ENCODE measurements around the gene ETFB. TPM values are rescaled to one million over a fixed set of nuclear protein-coding genes. Genes with fewer than 3 reads are reported as not detected.

Gene ETFB
- total RNA-seq, 2 experiments from 2014 or later = 137 to 141 TPM

- ChIA-PET POLR2A (interaction anchor here (0.7 to 5.6 kb wide), 8 partner anchors 9 to 69 kb away, joined by 3 to 68 read pairs (median 6); partner anchors contain the start of gene VSIG10L), CTCF (interaction anchor here (1.1 to 5.8 kb wide), 6 partner anchors 22 to 214 kb away, joined by 3 to 39 read pairs (median 5); no protein-coding TSS in a partner anchor)
- ATAC-seq (peak; percentile 81), DNase-seq (peak; percentile 95)
- Mint-ChIP-seq H3K27me3 (ENCODE audit: low read depth) (no peaks in the 10 kb centered on the region), H3K9me3 (ENCODE audit: insufficient read depth) (no peaks in the 10 kb centered on the region), H3K4me1 (ENCODE audit: low read depth) (peaks cover 83% of the 10 kb centered on the region), H3K4me3 (peak within 1 kb of the TSS; percentile 96), H3K36me3 (ENCODE audit: low read depth) (peaks cover 40% of the 10 kb centered on the region), H3K27ac (peak within 1 kb of the TSS; percentile 100)
These were observed 6.7 kb upstream of the ETFB start, which contains the start of gene NKG7 for GRCh38 chr19:51372649-51373504. Gene NKG7, minus strand, starts transcription at chr19:51372654. Its CDS starts 119 bp downstream, at chr19:51372535.

GRCh38 chr19:51372021-51372648, 5.9 kb upstream of the ETFB start:
- peaks cover 91% of the 10 kb centered on the region for H3K4me1 Mint-ChIP-seq (ENCODE audit: low read depth)
- H3K27ac Mint-ChIP-seq = peak overlapping the region; percentile 100
- ChIA-PET CTCF (interaction anchor here (1.1 to 5.8 kb wide), 6 partner anchors 22 to 213 kb away, joined by 3 to 39 read pairs (median 5); no protein-coding TSS in a partner anchor), POLR2A (interaction anchor here (0.8 to 5.6 kb wide), 8 partner anchors 9 to 76 kb away, joined by 3 to 68 read pairs (median 6); partner anchors contain the start of gene VSIG10L)
- peaks cover 46% of the 10 kb centered on the region for H3K36me3 Mint-ChIP-seq (ENCODE audit: low read depth)
- no peaks in the 10 kb centered on the region for H3K27me3 Mint-ChIP-seq (ENCODE audit: low read depth)
- peak overlapping the region; percentile 96 for H3K4me3 Mint-ChIP-seq
- H3K9me3 Mint-ChIP-seq (ENCODE audit: insufficient read depth) = no peaks in the 10 kb centered on the region
- no peak for DNase-seq
- ATAC-seq = no peak

- peak overlapping the region; percentile 100 for H3K27ac Mint-ChIP-seq
- no peak for ATAC-seq
- peak overlapping the region; percentile 96 for H3K4me3 Mint-ChIP-seq
- no peaks in the 10 kb centered on the region for H3K27me3 Mint-ChIP-seq (ENCODE audit: low read depth)
- peaks cover 85% of the 10 kb centered on the region for H3K4me1 Mint-ChIP-seq (ENCODE audit: low read depth)
- ChIA-PET POLR2A (interaction anchor here (1.7 to 5.6 kb wide), 4 partner anchors 9 to 30 kb away, joined by 5 to 68 read pairs (median 8); partner anchors contain the start of gene VSIG10L), CTCF (interaction anchor here (0.8 to 5.8 kb wide), 5 partner anchors 23 to 69 kb away, joined by 3 to 39 read pairs (median 6); partner anchors contain the start of gene SIGLEC10)
- peaks cover 53% of the 10 kb centered on the region for H3K36me3 Mint-ChIP-seq (ENCODE audit: low read depth)
- DNase-seq = no peak
- no peaks in the 10 kb centered on the region for H3K9me3 Mint-ChIP-seq (ENCODE audit: insufficient read depth)
These were observed 5.0 kb upstream of the ETFB start for GRCh38 chr19:51371186-51371690.

GRCh38 chr19:51370230-51370629, 4.0 kb upstream of the ETFB start:
- ATAC-seq (no peak), DNase-seq (no peak)
- no peaks in the 10 kb centered on the region for H3K9me3 Mint-ChIP-seq (ENCODE audit: insufficient read depth)
- no peaks in the 10 kb centered on the region for H3K27me3 Mint-ChIP-seq (ENCODE audit: low read depth)
- POLR2A ChIA-PET = interaction anchor here (5.6 kb wide), 1 partner anchor 25 kb away, joined by 68 read pairs; no protein-coding TSS in a partner anchor
- CTCF ChIA-PET = interaction anchor here (0.7 to 5.8 kb wide), 4 partner anchors 13 to 30 kb away, joined by 3 to 39 read pairs (median 4); no protein-coding TSS in a partner anchor
- peak overlapping the region; percentile 100 for H3K27ac Mint-ChIP-seq
- H3K4me1 Mint-ChIP-seq (ENCODE audit: low read depth) = peaks cover 81% of the 10 kb centered on the region
- H3K36me3 Mint-ChIP-seq (ENCODE audit: low read depth) = peaks cover 54% of the 10 kb centered on the region
- peak overlapping the region; percentile 96 for H3K4me3 Mint-ChIP-seq

GRCh38 chr19:51368366-51369282, 2.4 kb upstream of the ETFB start, which contains the start of gene CLDND2:
Gene CLDND2, minus strand, starts transcription at chr19:51369003. Its CDS starts 426 bp downstream, at chr19:51368577.
- POLR2A ChIA-PET = interaction anchor here (1.0 to 5.6 kb wide), 3 partner anchors 14 to 27 kb away, joined by 3 to 68 read pairs (median 17); no protein-coding TSS in a partner anchor
- H3K36me3 Mint-ChIP-seq (ENCODE audit: low read depth) = peaks cover 49% of the 10 kb centered on the region
- ATAC-seq = no peak
- H3K27me3 Mint-ChIP-seq (ENCODE audit: low read depth) = no peaks in the 10 kb centered on the region
- H3K9me3 Mint-ChIP-seq (ENCODE audit: insufficient read depth) = no peaks in the 10 kb centered on the region
- DNase-seq = peak; percentile 53
- peaks cover 78% of the 10 kb centered on the region for H3K4me1 Mint-ChIP-seq (ENCODE audit: low read depth)
- CTCF ChIA-PET = interaction anchor here (0.7 to 5.8 kb wide), 7 partner anchors 10 to 73 kb away, joined by 3 to 39 read pairs (median 5); no protein-coding TSS in a partner anchor
- H3K4me3 Mint-ChIP-seq = peak within 1 kb of the TSS; percentile 96
- H3K27ac Mint-ChIP-seq = peak within 1 kb of the TSS; percentile 94

GRCh38 chr19:51367565-51368365, 1.6 kb upstream of the ETFB start:
- H3K9me3 Mint-ChIP-seq (ENCODE audit: insufficient read depth) = no peaks in the 10 kb centered on the region
- DNase-seq (peak; percentile 99), ATAC-seq (peak; percentile 75)
- peaks cover 49% of the 10 kb centered on the region for H3K36me3 Mint-ChIP-seq (ENCODE audit: low read depth)
- ChIA-PET POLR2A (interaction anchor here (1.0 to 1.5 kb wide), 2 partner anchors 13 to 27 kb away, joined by 3 to 17 read pairs; no protein-coding TSS in a partner anchor), CTCF (interaction anchor here (1.1 to 1.8 kb wide), 5 partner anchors 24 to 74 kb away, joined by 4 to 15 read pairs (median 5); no protein-coding TSS in a partner anchor)
- peaks cover 77% of the 10 kb centered on the region for H3K4me1 Mint-ChIP-seq (ENCODE audit: low read depth)
- peak overlapping the region; percentile 96 for H3K4me3 Mint-ChIP-seq
- no peaks in the 10 kb centered on the region for H3K27me3 Mint-ChIP-seq (ENCODE audit: low read depth)
- H3K27ac Mint-ChIP-seq = peak overlapping the region; percentile 94

- ChIA-PET CTCF (interaction anchor here (1.1 to 1.8 kb wide), 4 partner anchors 25 to 54 kb away, joined by 4 to 15 read pairs (median 4); no protein-coding TSS in a partner anchor), POLR2A (interaction anchor here (1.0 to 1.5 kb wide), 2 partner anchors 13 to 28 kb away, joined by 3 to 17 read pairs; no protein-coding TSS in a partner anchor)
- ATAC-seq (no peak), DNase-seq (no peak)
- Mint-ChIP-seq H3K4me1 (ENCODE audit: low read depth) (peaks cover 80% of the 10 kb centered on the region), H3K9me3 (ENCODE audit: insufficient read depth) (no peaks in the 10 kb centered on the region), H3K27ac (peak overlapping the region; percentile 94), H3K27me3 (ENCODE audit: low read depth) (no peaks in the 10 kb centered on the region), H3K36me3 (ENCODE audit: low read depth) (peaks cover 49% of the 10 kb centered on the region), H3K4me3 (peak overlapping the region; percentile 96)
These were observed 1.0 kb upstream of the ETFB start for GRCh38 chr19:51367255-51367564.

GRCh38 chr19:51366389-51367254, 434 bp upstream of the ETFB start:
- H3K27ac Mint-ChIP-seq = peak overlapping the region; percentile 94
- peaks cover 45% of the 10 kb centered on the region for H3K36me3 Mint-ChIP-seq (ENCODE audit: low read depth)
- CTCF ChIA-PET = interaction anchor here (1.1 to 3.3 kb wide), 7 partner anchors 23 to 106 kb away, joined by 3 to 27 read pairs (median 7); no protein-coding TSS in a partner anchor
- ATAC-seq (peak; percentile 60), DNase-seq (peak; percentile 96)
- H3K4me3 Mint-ChIP-seq = peak overlapping the region; percentile 96
- no peaks in the 10 kb centered on the region for H3K9me3 Mint-ChIP-seq (ENCODE audit: insufficient read depth)
- H3K27me3 Mint-ChIP-seq (ENCODE audit: low read depth) = no peaks in the 10 kb centered on the region
- peaks cover 81% of the 10 kb centered on the region for H3K4me1 Mint-ChIP-seq (ENCODE audit: low read depth)
- POLR2A ChIA-PET = interaction anchor here (1.0 to 1.7 kb wide), 3 partner anchors 28 to 32 kb away, joined by 3 to 18 read pairs (median 17); no protein-coding TSS in a partner anchor
